Fibroblast of mammary gland (primary cell): Measurements from ENCODE around the gene EGFLAM.
"Not testable (repeated sequence)": the region's sequence is repeated elsewhere in the genome, so short reads cannot be mapped to it uniquely, and the experiment has no call there.

ENCODE experiments used
- DNase-seq: peaks from one replicate; pipeline ENCODE4 v3.0.0-alpha.2; 2010; ENCODE audit warnings: low read depth
- H3K4me3 ChIP-seq: 2 replicates; pipeline ENCODE4 v1.5.1; 2011; ENCODE audit warnings: low read depth, mild to moderate bottlenecking, low read length, moderate library complexity; ENCODE audit not compliant: control insufficient read depth
- TF ChIP-seq, protein P1 (sequence below): conservative IDR thresholded peaks from 2 replicates; pipeline ENCODE4 v1.5.1; 2011; ENCODE audit warnings: low read depth, low read length, inconsistent platforms; ENCODE audit not compliant: control insufficient read depth, insufficient read depth

Gene EGFLAM

DNA sequence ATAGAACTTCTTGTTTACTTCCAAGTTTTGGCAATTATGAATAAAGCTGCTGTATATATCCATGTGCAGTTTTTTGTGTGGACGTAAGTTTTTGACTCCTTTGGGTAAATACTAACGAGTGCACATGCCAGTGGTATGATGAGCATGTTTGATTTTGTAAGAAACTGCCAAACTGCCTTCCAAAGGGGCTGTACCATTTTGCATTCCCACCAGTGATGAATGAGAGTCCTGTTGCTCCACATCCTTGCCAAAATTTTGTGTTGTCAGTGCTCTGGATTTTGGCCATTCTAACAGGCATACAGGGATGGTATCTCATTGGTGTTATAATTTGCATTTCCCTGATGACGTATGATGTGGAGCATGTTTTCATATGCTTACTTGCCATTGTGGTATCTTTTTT lies 73.5 kb downstream of the EGFLAM start:
- TF ChIP-seq, protein P1, sequence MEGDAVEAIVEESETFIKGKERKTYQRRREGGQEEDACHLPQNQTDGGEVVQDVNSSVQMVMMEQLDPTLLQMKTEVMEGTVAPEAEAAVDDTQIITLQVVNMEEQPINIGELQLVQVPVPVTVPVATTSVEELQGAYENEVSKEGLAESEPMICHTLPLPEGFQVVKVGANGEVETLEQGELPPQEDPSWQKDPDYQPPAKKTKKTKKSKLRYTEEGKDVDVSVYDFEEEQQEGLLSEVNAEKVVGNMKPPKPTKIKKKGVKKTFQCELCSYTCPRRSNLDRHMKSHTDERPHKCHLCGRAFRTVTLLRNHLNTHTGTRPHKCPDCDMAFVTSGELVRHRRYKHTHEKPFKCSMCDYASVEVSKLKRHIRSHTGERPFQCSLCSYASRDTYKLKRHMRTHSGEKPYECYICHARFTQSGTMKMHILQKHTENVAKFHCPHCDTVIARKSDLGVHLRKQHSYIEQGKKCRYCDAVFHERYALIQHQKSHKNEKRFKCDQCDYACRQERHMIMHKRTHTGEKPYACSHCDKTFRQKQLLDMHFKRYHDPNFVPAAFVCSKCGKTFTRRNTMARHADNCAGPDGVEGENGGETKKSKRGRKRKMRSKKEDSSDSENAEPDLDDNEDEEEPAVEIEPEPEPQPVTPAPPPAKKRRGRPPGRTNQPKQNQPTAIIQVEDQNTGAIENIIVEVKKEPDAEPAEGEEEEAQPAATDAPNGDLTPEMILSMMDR = no peak
- H3K4me3 ChIP-seq = no peak overlapping the region

DNA sequence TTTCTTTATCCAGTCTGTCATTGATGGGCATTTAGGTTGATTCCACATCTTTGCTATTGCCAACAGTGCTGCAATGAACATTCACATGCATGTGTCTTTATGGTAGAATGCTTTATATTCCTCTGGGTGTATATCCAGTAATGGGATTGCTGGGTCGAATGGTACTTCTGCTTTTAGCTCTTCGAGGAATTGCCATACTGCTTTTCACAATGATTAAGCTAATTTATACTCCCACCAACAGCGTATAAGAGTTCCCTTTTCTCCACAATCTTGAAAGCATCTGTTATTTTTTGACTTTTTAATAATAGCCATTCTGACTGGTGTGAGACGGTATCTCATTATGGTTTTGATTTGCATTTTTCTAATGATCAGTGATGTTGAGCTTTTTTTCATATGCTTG lies 74.8 kb downstream of the EGFLAM start:
- DNase-seq, H3K4me3 ChIP-seq: not testable (repeated sequence)

More for the DNA sequence above, 73.5 kb downstream of the EGFLAM start:
- DNase-seq = no peak

DNA sequence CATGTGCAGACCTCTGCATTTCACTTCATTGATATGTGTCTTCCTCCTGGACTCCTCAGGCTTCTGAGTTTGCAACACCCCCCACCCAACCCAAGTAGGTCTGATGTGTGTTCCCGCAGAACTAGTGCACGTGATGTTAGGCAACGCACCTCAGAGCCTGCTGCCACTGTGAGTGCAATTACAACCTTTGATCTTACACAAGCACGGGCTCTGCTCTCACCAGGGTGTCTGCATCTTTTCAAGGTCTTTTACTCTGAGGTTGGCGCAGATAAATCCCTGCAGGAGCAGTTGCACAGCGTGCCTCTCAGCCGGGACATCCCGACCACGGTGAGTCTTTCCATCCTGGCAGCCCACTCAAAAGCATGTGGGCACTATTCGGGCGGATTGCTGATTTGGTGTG lies 80.1 kb downstream of the EGFLAM start:
- no peak for DNase-seq
- H3K4me3 ChIP-seq = no peak overlapping the region
- TF ChIP-seq, protein P1 = no peak

DNA sequence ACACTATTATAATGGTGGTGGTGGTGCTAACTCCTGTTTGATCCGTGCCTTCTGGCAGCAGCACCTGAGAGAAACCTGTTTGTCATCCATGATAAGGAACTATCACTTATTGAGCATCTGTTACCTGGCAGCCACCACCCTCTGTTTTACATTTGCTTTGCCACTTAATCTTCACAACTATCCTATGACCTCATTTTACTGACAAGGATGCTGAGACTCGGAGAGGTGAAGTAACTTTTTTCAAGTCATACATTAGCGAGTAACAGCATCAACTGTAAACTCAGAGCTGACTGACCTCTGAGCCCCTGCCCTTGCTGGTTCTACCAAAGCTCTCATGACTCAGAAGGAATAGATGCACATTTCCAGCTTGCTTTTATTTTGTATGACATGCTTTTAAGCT lies 81.1 kb downstream of the EGFLAM start:
- peak; percentile 5 for DNase-seq
- no peak overlapping the region for H3K4me3 ChIP-seq
- TF ChIP-seq, protein P1 = no peak

DNA sequence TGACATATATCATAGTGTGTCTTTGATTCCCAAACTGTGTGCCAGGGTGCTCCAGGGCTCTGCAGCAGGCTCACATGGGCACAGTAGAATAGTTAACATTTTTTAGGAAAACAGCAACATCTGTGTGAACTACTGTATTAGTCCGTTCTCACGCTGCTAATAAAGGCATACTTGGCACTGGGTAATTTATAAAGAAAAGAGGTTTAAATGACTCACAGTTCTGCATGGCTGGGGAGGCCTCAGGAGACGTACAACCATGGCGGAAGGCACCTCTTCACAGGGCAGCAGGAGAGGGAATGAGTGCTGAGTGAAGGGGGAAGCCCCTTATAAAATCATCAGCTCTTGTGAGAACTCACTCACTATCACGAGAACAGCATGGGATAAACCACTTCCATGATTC lies 82.7 kb downstream of the EGFLAM start:
- DNase-seq = no peak
- TF ChIP-seq, protein P1 = no peak
- no peak overlapping the region for H3K4me3 ChIP-seq

DNA sequence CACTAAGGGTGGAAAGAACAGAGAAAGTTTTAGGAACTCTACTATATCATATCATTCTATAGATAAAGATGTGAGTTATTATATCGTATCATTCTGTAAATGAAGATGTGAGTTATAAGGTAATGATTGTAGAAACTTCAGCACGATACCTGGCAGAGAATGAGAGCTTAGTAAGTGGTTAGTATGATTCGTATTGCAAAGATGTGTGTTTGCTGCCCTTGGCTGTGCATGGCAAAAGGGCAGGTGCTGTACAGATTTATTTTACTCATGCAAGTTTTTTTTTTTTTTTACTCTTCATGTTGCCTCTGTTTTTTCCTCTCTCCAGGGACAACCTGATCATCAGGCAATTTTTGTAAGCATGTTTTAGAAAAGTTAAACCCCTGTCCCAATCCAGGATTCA lies 83.3 kb downstream of the EGFLAM start:
- TF ChIP-seq, protein P1 = no peak
- DNase-seq = no peak
- H3K4me3 ChIP-seq = no peak overlapping the region

DNA sequence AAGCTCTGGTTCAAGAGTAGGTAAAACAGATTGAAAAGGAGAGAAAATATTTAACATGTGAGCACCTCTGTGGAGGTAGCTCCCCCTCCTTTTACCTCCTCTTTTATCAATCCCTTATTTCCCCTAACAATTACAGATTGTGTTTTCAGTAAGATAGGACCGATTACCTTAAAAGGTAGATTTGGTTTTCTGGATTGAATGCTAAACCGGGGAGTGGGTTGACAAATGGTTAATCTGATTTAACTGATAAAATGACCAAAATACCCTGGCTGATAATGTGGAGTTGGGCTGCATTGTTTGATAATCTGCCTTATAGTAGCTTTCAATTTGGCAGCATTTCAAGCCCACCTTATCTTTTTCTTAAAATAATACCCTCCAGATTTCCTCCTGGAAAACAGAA lies 83.9 kb downstream of the EGFLAM start:
- no peak overlapping the region for H3K4me3 ChIP-seq
- no peak for DNase-seq
- TF ChIP-seq, protein P1 = no peak
